Tibial artery (tissue), 4 donors: ENCODE results near the gene BICRAL.

Experiments
- DNase-seq, 2 donors: peaks; one replicate each; pipeline ENCODE4 v3.0.0-alpha.2; 2019
- H3K27ac ChIP-seq, 2 donors: fragments of 200-600 bp; sonication (generic) in 1 of 2; 1 replicate in 1 of 2; 2 replicates in 1 of 2; pipeline ENCODE4 v1.5.1; 2018 to 2019; ENCODE audit warnings: mild to moderate bottlenecking in 1 of 2
- H3K27me3 ChIP-seq, 2 donors: fragments of 200-600 bp; sonication (generic) in 1 of 2; one replicate each; pipeline versions ENCODE4 v1.5.1 to v1.6.0; 2016 to 2019
- H3K36me3 ChIP-seq, 3 donors: fragments of 200-600 bp; sonication (generic) in 2 of 3; one replicate each; pipeline ENCODE4 v1.5.1; 2016 to 2019; ENCODE audit warnings: mild to moderate bottlenecking in 2 of 3
- H3K4me1 ChIP-seq, 4 donors: fragments of 200-600 bp; sonication (generic) in 2 of 4; 1 replicate in 3 of 4; 2 replicates in 1 of 4; pipeline ENCODE4 v1.5.1; 2016 to 2019
- H3K4me3 ChIP-seq, 2 donors: fragments of 200-600 bp; sonication (generic) in 1 of 2; 1 replicate in 1 of 2; 2 replicates in 1 of 2; pipeline ENCODE4 v1.5.1; 2018 to 2019; ENCODE audit warnings: mild to moderate bottlenecking in 2 of 2
- H3K9me3 ChIP-seq, 3 donors: fragments of 200-600 bp; sonication (generic) in 1 of 3; one replicate each; pipeline ENCODE4 v1.5.1; 2016 to 2019
- CTCF ChIP-seq, 2 experiments: fragments of 200-600 bp in 1 of 2; fragments of 450-650 bp in 1 of 2; IDR thresholded peaks; one replicate each; pipeline ENCODE4 v1.5.1; 2017 to 2019; ENCODE audit warnings: antibody characterized with exemption in 2 of 2, mild to moderate bottlenecking in 1 of 2, moderate library complexity in 1 of 2
- intact Hi-C: fragments of 100-400 bp; cut with DNase I; formaldehyde crosslinking; loops from one replicate; pipeline ENCODE4 v1.15.0; 2023; ENCODE audit warnings: low total_unique reads

BICRAL gene

DNA sequence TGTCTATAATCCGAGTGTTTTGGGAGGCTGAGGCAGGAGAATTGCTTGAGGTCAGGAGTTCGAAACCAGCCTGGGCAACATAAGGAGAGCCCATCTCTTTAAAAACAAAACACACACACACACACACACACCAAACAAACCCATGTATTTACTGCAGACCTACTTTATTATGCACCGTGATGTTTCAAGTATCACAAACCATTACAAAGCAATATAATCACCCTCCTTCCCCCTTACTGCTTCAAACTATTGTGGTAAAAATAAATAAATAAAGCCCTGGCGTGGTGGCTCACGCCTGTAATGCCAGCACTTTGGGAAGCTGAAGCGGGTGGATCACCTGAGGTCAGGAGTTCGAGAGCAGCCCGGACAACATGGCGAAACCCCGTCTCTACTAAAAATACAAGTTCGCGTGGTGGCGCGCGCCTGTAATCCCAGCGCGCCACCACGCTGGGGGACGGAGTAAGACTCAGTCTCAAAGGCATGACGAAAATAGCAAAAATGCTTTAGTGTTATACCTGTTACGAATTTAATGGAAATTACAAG lies 37.4 kb upstream of the BICRAL start:
- peak in 1 of 2 donors; percentile 41 for DNase-seq
- peaks cover 0 to 37% (median 24%) of the 10 kb centered on the region in 4 donors for H3K4me1 ChIP-seq
- no peaks in the 10 kb centered on the region for H3K36me3 ChIP-seq
- peak overlapping the region; percentile 80 to 98 for H3K4me3 ChIP-seq
- peak overlapping the region; percentile 90 to 91 for H3K27ac ChIP-seq
- intact Hi-C loops: no loop called here
- TF ChIP-seq CTCF (IDR thresholded peaks at IDR 0.05): no peak
- no peaks in the 10 kb centered on the region for H3K27me3 ChIP-seq
- no peaks in the 10 kb centered on the region for H3K9me3 ChIP-seq

- peak overlapping the region; percentile 80 to 98 for H3K4me3 ChIP-seq
- H3K4me1 ChIP-seq: peaks cover 0 to 37% (median 24%) of the 10 kb centered on the region in 4 donors
- H3K36me3 ChIP-seq: no peaks in the 10 kb centered on the region
- peak in 1 of 2 donors; percentile 72 for DNase-seq
- intact Hi-C loops: loop anchor here (5.0 kb wide), 1 partner anchor 183 kb away; the partner anchor contains the start of gene UBR2
- no peaks in the 10 kb centered on the region for H3K27me3 ChIP-seq
- TF ChIP-seq CTCF (IDR thresholded peaks at IDR 0.05): no peak
- no peaks in the 10 kb centered on the region for H3K9me3 ChIP-seq
- H3K27ac ChIP-seq: peak overlapping the region; percentile 90 to 91
Observed at GRCh38 chr6:42745083-42745639, 36.7 kb upstream of the BICRAL start.

DNA sequence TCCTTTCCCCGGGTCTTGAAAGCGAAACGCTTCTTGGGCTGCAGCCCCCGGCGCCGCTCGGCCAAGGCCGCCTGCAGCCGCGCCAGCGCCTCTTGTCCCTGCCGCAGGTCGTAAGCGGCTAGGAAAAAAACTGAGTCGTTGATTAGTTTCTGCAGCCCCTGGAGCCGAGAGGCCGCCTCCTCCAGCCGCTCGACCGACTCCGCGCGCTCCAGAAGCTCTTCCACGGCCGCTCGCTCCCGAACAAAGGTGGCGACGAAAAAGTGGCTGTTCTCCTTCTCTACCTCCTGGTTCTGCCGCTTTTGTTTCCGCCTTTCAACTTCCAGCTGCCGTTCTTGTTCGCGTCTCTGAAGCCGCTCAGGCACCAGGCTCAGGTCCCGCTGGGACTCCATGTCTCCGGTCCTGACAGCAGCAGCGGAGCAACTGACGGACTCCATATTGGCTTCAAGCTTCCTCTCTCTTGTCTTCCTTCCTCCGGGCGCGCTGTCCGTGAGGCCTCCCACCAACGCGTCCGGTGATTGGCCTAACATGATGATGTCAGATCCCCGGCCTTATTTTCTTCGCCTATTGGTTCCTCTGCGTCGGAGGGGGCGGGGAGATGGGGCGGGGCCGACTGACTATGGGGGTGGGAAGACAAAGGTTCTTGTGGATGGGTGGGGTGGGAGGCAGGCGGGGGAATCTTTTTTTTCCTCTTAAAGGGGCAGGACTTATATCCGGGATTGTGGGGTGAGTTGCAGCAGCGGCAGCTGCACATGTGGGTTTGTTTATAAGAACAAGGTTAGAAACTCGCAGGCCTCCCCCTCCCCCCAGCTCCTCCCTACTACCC lies 36.0 kb upstream of the BICRAL start, which contains the start of gene TBCC:
Gene TBCC (minus strand): TSS at position 464 of the 823 bp plus-strand sequence. CDS start 30 bp downstream, at position 434.
- H3K9me3 ChIP-seq: no peaks in the 10 kb centered on the region
- H3K36me3 ChIP-seq: no peaks in the 10 kb centered on the region
- intact Hi-C loops: loop anchor here (2.0 to 5.0 kb wide), 2 partner anchors 37 to 184 kb away; partner anchors contain the start of genes BICRAL and UBR2
- no peaks in the 10 kb centered on the region for H3K27me3 ChIP-seq
- H3K27ac ChIP-seq: peak within 1 kb of the TSS; percentile 90 to 91
- no peak for TF ChIP-seq CTCF (IDR thresholded peaks at IDR 0.05)
- peaks cover 0 to 37% (median 24%) of the 10 kb centered on the region in 4 donors for H3K4me1 ChIP-seq
- H3K4me3 ChIP-seq: peak within 1 kb of the TSS; percentile 80 to 98
- peak; percentile 97 to 98 for DNase-seq

DNA sequence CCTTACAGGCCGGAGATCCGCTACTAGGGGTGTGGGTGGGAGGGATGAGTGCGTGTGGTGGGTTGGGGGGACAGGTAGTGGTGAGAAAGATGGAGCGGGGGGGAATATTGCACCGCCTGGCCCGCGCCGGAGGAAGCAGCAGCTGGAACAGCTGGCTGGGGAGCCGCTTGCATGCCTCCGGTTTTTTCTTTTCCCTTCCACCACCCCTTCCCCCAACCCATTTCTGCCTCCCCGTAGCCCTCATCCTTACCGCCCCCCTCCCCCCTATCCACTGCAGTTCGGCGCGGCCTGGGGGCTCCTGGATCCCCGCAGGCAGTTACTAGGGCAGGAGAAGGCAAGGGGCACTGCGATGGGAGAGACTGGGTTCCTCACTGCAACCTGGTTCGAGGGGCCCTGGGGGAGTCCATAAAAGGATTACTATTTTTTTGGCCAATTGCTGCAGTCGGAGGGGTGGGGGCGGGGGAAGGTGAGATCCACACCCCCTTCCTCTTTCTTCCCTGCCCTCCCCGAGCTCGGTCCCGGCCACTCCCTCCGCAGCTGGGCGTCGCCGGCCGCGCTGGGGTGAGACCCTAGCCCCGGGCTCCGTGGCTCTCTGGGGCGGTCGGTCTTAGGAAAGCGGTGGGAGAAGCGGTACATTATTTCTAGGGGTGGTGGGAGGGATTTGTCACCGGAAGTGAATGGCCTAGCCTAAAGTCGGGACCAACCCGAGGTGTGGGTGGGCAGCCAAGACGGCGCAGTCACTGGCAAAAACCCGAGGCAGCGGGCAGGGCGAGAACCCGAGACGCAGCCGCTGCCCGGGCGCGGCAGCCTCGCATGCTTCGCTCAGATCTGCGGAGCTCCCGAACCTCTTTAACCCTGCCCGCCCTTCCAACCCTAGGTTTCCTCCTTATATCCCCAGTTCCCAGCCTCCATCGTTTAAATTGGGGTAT lies 35.1 kb upstream of the BICRAL start:
- intact Hi-C loops: loop anchor here (2.0 to 5.0 kb wide), 2 partner anchors 36 to 184 kb away; partner anchors contain the start of genes BICRAL and UBR2
- TF ChIP-seq CTCF (IDR thresholded peaks at IDR 0.05): no peak
- DNase-seq: peak; percentile 85 to 94
- no peaks in the 10 kb centered on the region for H3K36me3 ChIP-seq
- H3K9me3 ChIP-seq: no peaks in the 10 kb centered on the region
- peak overlapping the region; percentile 80 to 98 for H3K4me3 ChIP-seq
- H3K27me3 ChIP-seq: no peaks in the 10 kb centered on the region
- H3K27ac ChIP-seq: peak overlapping the region; percentile 90 to 91
- H3K4me1 ChIP-seq: peaks cover 0 to 37% (median 24%) of the 10 kb centered on the region in 4 donors
